ENCODE measurements around the gene SUSD1. TPM values are rescaled to one million over a fixed set of nuclear protein-coding genes. Genes with fewer than 3 reads are reported as not detected.

The SUSD1 gene
- total RNA-seq, 1 donor from 2014 or later: 15.7 TPM

- Mint-ChIP-seq H3K27me3 (no peaks in the 10 kb centered on the region), H3K4me3 (no peak overlapping the region), H3K36me3 (ENCODE audit: low read depth) (peaks cover 18% of the 10 kb centered on the region), H3K4me1 (peaks cover 38% of the 10 kb centered on the region), H3K9me3 (no peaks in the 10 kb centered on the region), H3K27ac (no peak overlapping the region)
- ChIA-PET POLR2A (interaction anchor here (0.6 to 1.3 kb wide), 2 partner anchors 235 to 759 kb away, joined by 5 to 8 read pairs; partner anchors contain the start of gene PTBP3), CTCF (interaction anchor here (0.6 to 5.1 kb wide), 22 partner anchors 9 to 722 kb away, joined by 3 to 59 read pairs (median 5); partner anchors contain the start of gene PTBP3)
- DNase-seq (no peak), ATAC-seq (ENCODE audit: low read depth) (peak; percentile 95)
- intact Hi-C loops (cut with micrococcal nuclease): loop anchor here (1.0 to 10.0 kb wide), 8 partner anchors 121 to 694 kb away; partner anchors contain the start of genes INIP and KIAA1958
- TF ChIP-seq CTCF (IDR thresholded peaks at IDR 0.05): peak; percentile 34
Measured at GRCh38 chr9:112097712-112098688, 77.1 kb downstream of the SUSD1 start.

DNA sequence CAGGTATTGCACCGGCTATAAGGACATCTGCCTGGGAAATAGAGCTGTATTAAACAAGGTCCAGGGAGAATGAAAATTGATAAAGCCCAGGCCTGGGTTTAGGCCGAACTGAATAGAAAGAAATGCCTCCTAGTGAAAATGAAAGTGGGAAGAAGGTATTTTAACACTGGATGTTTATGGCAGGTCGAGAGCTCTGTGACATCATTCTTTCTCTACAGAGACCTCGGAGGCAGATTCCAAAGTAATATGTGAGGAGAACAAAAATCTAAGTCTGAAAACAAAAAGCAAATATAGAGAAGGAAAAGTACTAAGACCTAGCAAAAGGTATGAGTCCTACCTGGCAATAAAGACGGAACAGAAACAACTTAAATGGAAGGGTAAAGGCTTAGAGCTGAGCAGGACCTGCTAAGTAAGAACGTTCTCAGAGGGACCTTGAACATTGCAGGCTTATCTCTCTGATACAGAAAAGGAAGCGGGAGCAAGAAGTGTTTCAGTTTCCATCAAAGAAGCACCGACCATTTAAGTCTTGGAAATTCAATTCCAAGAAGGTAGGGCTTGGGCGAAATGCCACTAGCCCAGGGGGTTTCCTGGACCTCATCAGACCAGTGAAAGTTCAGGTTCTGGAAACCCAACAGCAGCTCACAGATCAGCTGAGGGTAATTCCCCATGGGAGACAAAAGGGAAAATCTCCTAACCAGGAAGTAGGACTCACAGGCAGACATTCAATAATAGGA lies 80.0 kb downstream of the SUSD1 start:
- no peak overlapping the region for H3K4me3 Mint-ChIP-seq
- no peak for TF ChIP-seq CTCF (IDR thresholded peaks at IDR 0.05)
- no peak for DNase-seq
- ChIA-PET CTCF (interaction anchor here (0.9 to 5.1 kb wide), 2 partner anchors 9 to 266 kb away, joined by 3 to 59 read pairs; no protein-coding TSS in a partner anchor), POLR2A (no interaction called here)
- no peaks in the 10 kb centered on the region for H3K27me3 Mint-ChIP-seq
- no peaks in the 10 kb centered on the region for H3K9me3 Mint-ChIP-seq
- H3K27ac Mint-ChIP-seq: no peak overlapping the region
- intact Hi-C loops (cut with micrococcal nuclease): loop anchor here (5.0 to 10.0 kb wide), 4 partner anchors 350 to 697 kb away; partner anchors contain the start of genes INIP and KIAA1958
- peaks cover 15% of the 10 kb centered on the region for H3K36me3 Mint-ChIP-seq (ENCODE audit: low read depth)
- no peak for ATAC-seq (ENCODE audit: low read depth)
- H3K4me1 Mint-ChIP-seq: peaks cover 29% of the 10 kb centered on the region

DNA sequence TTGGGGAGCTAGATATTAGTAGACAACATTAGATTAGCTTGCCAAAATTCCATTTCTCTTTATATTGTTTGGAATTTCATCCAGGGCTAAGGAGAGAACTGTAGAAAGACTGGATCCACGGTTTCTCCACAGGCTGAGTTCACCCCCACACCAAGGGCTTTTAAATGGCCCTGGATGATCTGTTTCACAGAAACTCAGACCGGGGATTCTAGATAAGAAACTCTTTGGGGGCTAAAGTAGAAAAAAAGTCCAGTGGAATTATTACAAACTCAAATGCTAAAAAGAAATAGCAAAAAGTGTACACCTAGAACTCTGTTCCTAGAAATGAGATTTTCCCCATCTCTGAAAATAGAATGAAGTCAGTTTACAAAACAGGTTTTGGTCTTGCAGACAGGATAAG lies 80.9 kb downstream of the SUSD1 start:
- Mint-ChIP-seq H3K27me3 (no peaks in the 10 kb centered on the region), H3K4me3 (no peak overlapping the region), H3K27ac (no peak overlapping the region), H3K4me1 (peaks cover 29% of the 10 kb centered on the region), H3K36me3 (ENCODE audit: low read depth) (peaks cover 16% of the 10 kb centered on the region), H3K9me3 (no peaks in the 10 kb centered on the region)
- TF ChIP-seq CTCF (IDR thresholded peaks at IDR 0.05): no peak
- ChIA-PET POLR2A (no interaction called here), CTCF (interaction anchor here (0.9 to 1.5 kb wide), 3 partner anchors 239 to 335 kb away, joined by 3 to 5 read pairs (median 3); partner anchors contain the start of gene PTBP3)
- DNase-seq (no peak), ATAC-seq (ENCODE audit: low read depth) (no peak)
- intact Hi-C loops (cut with micrococcal nuclease): loop anchor here (10.0 kb wide), 2 partner anchors 351 to 621 kb away; partner anchors contain the start of gene INIP

- ChIA-PET POLR2A (interaction anchor here (0.6 kb wide), 1 partner anchor 167 kb away, joined by 5 read pairs; no protein-coding TSS in a partner anchor), CTCF (interaction anchor here (0.7 to 1.5 kb wide), 4 partner anchors 15 to 334 kb away, joined by 3 to 5 read pairs (median 3); partner anchors contain the start of gene PTBP3)
- Mint-ChIP-seq H3K36me3 (ENCODE audit: low read depth) (peaks cover 16% of the 10 kb centered on the region), H3K27ac (no peak overlapping the region), H3K9me3 (no peaks in the 10 kb centered on the region), H3K4me1 (peaks cover 27% of the 10 kb centered on the region), H3K4me3 (no peak overlapping the region), H3K27me3 (no peaks in the 10 kb centered on the region)
- intact Hi-C loops (cut with micrococcal nuclease): loop anchor here (10.0 kb wide), 2 partner anchors 351 to 621 kb away; partner anchors contain the start of gene INIP
- ATAC-seq (ENCODE audit: low read depth): no peak
- no peak for TF ChIP-seq CTCF (IDR thresholded peaks at IDR 0.05)
- no peak for DNase-seq
Measured at GRCh38 chr9:112093870-112094216, 81.3 kb downstream of the SUSD1 start.

Data from activated B cell treated with CpG ODN at 0.5 μM for 24 hours (primary cell).